Central memory CD8-positive, alpha-beta T cell (primary cell): Measurements from ENCODE around the gene SPART.
A peak's percentile ranks its signal among the peaks of the same experiment; 100 is the strongest.

Source experiments
- ATAC-seq: fragments of 150-1000 bp; cut with Tn5 transposase; replicated peaks from 2 replicates; pipeline ENCODE4 v1.10.0; 2022; ENCODE audit warnings: mild to moderate bottlenecking, moderate FRiP score, moderate number of reproducible peaks; ENCODE audit not compliant: poor library complexity, severe bottlenecking; ENCODE audit errors: extremely low read depth
- DNase-seq, 2 donors: peaks; one replicate each; pipeline ENCODE4 v3.0.0; 2021; ENCODE audit warnings: low spot score in 2 of 2
- H3K27ac Mint-ChIP-seq: one replicate; pipeline ENCODE4 v1.8.0; 2022; ENCODE audit warnings: low read depth, mild to moderate bottlenecking, moderate library complexity, mixed read lengths
- H3K27me3 Mint-ChIP-seq: one replicate; pipeline ENCODE4 v1.8.0; 2022; ENCODE audit warnings: mixed read lengths
- H3K36me3 Mint-ChIP-seq: one replicate; pipeline ENCODE4 v1.8.0; 2022; ENCODE audit warnings: mild to moderate bottlenecking, moderate library complexity, mixed read lengths; ENCODE audit not compliant: insufficient read depth
- H3K4me1 Mint-ChIP-seq: one replicate; pipeline ENCODE4 v1.8.0; 2022; ENCODE audit warnings: mixed read lengths
- H3K4me3 Mint-ChIP-seq: one replicate; pipeline ENCODE4 v1.8.0; 2022; ENCODE audit warnings: mild to moderate bottlenecking, moderate library complexity, mixed read lengths
- H3K9me3 Mint-ChIP-seq: one replicate; pipeline ENCODE4 v1.8.0; 2022; ENCODE audit warnings: mixed read lengths

SPART gene

GRCh38 chr13:36346222-36347083, at the start of gene SPART:
TSS of gene SPART (minus strand) at chr13:36346394. CDS start at chr13:36335830, 10,564 bp downstream.
- Mint-ChIP-seq H3K4me1 (no peaks in the 10 kb centered on the region), H3K36me3 (peaks cover 5% of the 10 kb centered on the region), H3K4me3 (peak within 1 kb of the TSS; percentile 77), H3K9me3 (no peaks in the 10 kb centered on the region), H3K27ac (peak within 1 kb of the TSS; percentile 88), H3K27me3 (peaks cover 29% of the 10 kb centered on the region)
- ATAC-seq (peak; percentile 59), DNase-seq (peak; percentile 44 to 69)

DNA sequence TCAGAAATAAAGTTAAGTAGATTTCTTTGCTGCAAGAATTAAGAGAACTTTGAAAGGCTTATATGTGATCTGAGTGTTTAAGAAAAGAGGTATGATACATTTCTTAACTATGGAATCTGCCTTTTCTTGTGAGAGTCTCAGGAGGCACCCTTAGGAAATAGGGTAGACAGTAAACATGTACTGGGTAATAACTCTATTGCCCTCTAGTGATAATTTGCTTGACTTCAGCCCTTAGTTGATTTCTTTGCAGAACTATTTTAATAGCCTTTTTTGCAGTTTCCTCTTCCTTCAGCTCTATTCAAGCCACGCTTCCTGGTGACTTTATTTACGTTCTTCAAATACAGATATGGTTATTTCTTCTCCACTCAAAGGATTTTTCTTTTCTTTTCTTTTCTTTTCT, 49.1 kb upstream of the SPART start:
- Mint-ChIP-seq H3K4me3 (no peak overlapping the region), H3K27ac (no peak overlapping the region)

GRCh38 chr13:36385489-36385888, 39.3 kb upstream of the SPART start:
- ATAC-seq (no peak), DNase-seq (no peak)
- Mint-ChIP-seq H3K4me3 (no peak overlapping the region), H3K4me1 (no peaks in the 10 kb centered on the region), H3K9me3 (peaks cover 5% of the 10 kb centered on the region), H3K27me3 (no peaks in the 10 kb centered on the region), H3K36me3 (no peaks in the 10 kb centered on the region), H3K27ac (no peak overlapping the region)

More for the DNA sequence above, 49.1 kb upstream of the SPART start:
- ATAC-seq (no peak), DNase-seq (no peak)
- Mint-ChIP-seq H3K27me3 (no peaks in the 10 kb centered on the region), H3K4me1 (no peaks in the 10 kb centered on the region), H3K9me3 (peaks cover 17% of the 10 kb centered on the region), H3K36me3 (no peaks in the 10 kb centered on the region)

DNA sequence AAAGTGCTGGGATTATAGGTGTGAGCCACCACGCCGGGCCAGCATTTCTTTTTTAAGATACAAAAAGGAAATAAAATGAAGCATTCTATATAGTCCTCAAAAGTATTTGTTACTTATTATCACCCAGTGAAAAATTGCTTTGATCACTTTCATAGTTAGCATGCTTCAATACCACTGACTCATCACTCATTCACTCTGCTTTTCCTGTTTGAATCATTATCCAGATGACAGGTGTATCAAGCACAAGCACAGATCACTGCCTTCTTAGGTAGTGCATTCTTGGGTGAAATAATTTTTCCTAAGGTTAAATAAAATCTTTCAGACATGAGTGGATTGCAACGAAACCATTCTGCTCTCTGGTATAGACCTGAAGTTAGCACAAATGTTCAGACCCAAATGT, 35.8 kb upstream of the SPART start:
- ATAC-seq (no peak), DNase-seq (no peak)
- Mint-ChIP-seq H3K9me3 (no peaks in the 10 kb centered on the region), H3K27ac (no peak overlapping the region), H3K27me3 (no peaks in the 10 kb centered on the region), H3K4me1 (no peaks in the 10 kb centered on the region), H3K36me3 (no peaks in the 10 kb centered on the region), H3K4me3 (no peak overlapping the region)

DNA sequence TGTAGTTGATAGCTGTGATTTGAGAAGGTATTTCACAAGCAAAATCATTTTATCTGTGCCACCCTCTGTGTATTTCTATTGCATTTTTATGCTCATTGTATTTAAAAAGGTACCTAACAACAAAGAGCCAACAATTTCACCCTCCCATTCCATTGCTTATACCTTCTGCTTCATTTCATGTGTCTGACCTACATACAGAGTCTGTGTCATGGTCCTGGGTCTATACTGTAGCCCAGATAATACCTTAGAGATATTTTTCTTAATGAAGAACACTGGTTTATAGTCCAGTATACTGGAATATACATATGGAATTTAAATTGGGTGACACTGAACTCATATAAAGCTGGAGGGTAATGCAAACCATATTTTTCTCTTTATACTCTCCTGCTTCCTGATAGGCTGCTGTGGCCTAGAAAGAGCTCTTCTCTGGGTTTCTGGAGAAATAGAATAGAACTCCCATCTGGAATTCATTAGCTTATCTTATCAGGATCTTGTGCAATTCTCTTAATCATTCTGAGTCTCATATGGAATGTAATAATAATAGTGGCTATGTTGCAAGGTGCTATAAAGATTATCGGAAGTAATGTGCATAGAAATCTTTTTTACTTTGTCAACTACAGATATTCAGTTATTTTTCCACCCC, 31.8 kb upstream of the SPART start:
- H3K9me3 Mint-ChIP-seq, result no peaks in the 10 kb centered on the region
- H3K4me1 Mint-ChIP-seq, result no peaks in the 10 kb centered on the region
- no peak for ATAC-seq
- no peak overlapping the region for H3K4me3 Mint-ChIP-seq
- no peak for DNase-seq
- H3K27me3 Mint-ChIP-seq, result no peaks in the 10 kb centered on the region
- H3K27ac Mint-ChIP-seq, result no peak overlapping the region
- no peaks in the 10 kb centered on the region for H3K36me3 Mint-ChIP-seq

- no peak overlapping the region for H3K27ac Mint-ChIP-seq
- DNase-seq (no peak), ATAC-seq (no peak)
- no peaks in the 10 kb centered on the region for H3K36me3 Mint-ChIP-seq
- H3K4me3 Mint-ChIP-seq, result no peak overlapping the region
- H3K9me3 Mint-ChIP-seq, result no peaks in the 10 kb centered on the region
- H3K27me3 Mint-ChIP-seq, result no peaks in the 10 kb centered on the region
- no peaks in the 10 kb centered on the region for H3K4me1 Mint-ChIP-seq
Observed at GRCh38 chr13:36374063-36374462, 27.9 kb upstream of the SPART start.

DNA sequence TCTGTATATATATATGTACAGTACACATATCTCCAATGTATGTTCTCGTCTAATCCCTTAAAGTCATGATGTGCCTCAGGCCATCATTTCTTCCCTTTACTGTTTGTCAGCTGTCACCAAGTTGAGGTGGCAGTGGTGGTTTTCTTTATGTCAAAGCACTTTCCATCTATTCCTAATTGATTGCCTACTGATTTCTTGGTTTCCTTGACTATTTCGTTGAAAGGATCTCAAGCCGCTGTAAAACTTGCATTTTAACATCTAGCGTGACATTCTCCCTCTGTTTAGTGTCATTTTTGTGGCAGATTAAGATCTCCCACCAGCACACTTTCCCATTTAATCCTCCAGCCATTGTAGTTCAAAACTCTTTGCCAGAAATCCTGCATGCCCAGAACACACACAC, 25.0 kb upstream of the SPART start:
- H3K9me3 Mint-ChIP-seq, result no peaks in the 10 kb centered on the region
- DNase-seq (no peak), ATAC-seq (no peak)
- H3K36me3 Mint-ChIP-seq, result no peaks in the 10 kb centered on the region
- H3K4me1 Mint-ChIP-seq, result no peaks in the 10 kb centered on the region
- no peaks in the 10 kb centered on the region for H3K27me3 Mint-ChIP-seq
- no peak overlapping the region for H3K4me3 Mint-ChIP-seq
- no peak overlapping the region for H3K27ac Mint-ChIP-seq

GRCh38 chr13:36370108-36370429, 23.9 kb upstream of the SPART start:
- H3K4me1 Mint-ChIP-seq, result no peaks in the 10 kb centered on the region
- H3K9me3 Mint-ChIP-seq, result no peaks in the 10 kb centered on the region
- ATAC-seq, result no peak
- no peaks in the 10 kb centered on the region for H3K36me3 Mint-ChIP-seq
- H3K4me3 Mint-ChIP-seq, result no peak overlapping the region
- no peak overlapping the region for H3K27ac Mint-ChIP-seq
- no peaks in the 10 kb centered on the region for H3K27me3 Mint-ChIP-seq
- no peak for DNase-seq

DNA sequence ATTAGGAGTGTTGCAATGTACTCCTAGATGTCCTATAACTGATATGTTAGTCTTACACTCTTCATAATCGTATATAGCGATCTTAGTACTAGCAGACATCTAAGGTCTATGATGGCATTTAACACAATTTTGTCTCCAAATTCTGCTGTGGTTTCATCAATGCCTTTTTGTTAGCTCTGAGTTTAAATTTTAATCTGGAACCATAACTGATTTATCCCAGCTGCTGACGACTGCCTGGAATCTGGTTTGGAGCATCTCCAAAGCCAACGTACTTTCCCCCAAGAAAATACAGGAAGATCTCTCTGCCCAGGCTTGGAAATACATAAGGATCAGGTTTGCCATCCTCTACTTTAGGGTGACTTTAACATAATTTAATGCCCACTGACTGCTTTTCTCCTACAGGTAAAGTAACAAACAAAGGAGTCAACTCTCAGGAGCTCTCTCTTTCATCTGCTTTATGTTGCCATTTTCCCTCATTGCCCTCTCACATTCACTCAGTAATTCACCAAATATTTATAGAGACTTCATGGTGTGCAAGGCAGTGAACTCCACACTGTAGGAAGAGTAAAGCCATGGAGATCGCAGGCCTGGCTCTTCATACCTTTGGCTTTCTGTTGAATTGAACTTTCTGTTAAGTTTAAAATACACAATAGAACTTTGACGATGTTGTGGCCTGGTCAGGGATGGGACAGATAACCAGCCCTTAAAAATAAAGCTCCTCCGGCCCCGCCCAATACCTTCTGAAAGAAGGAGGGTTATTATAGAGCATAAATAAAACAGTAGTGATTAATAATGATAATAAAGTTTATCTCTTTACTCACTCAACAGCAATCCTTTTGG, 23.3 kb upstream of the SPART start:
- H3K36me3 Mint-ChIP-seq, result no peaks in the 10 kb centered on the region
- H3K4me1 Mint-ChIP-seq, result no peaks in the 10 kb centered on the region
- DNase-seq, result no peak
- H3K9me3 Mint-ChIP-seq, result no peaks in the 10 kb centered on the region
- H3K27me3 Mint-ChIP-seq, result no peaks in the 10 kb centered on the region
- no peak for ATAC-seq
- no peak overlapping the region for H3K4me3 Mint-ChIP-seq
- H3K27ac Mint-ChIP-seq, result no peak overlapping the region

DNA sequence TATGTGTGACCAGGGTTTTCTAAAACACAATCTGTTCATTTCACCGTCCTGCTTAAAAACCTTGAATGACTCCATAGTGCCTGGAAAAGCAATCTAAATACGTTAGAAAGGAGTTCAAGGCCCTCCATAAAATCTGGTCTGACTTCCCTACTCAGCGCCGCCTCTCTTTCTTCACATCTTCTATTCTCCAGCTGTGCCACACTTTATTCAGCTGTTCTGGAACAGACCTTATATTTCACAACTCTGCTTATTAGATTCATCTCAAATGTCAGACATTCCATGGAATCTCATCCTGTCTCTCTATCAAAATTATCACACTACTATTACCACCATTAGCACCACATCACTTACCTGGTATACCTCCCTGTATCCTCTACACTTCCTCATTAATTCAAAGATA, 19.8 kb upstream of the SPART start:
- H3K27me3 Mint-ChIP-seq, result no peaks in the 10 kb centered on the region
- H3K9me3 Mint-ChIP-seq, result no peaks in the 10 kb centered on the region
- ATAC-seq (no peak), DNase-seq (no peak)
- H3K36me3 Mint-ChIP-seq, result no peaks in the 10 kb centered on the region
- H3K4me3 Mint-ChIP-seq, result no peak overlapping the region
- no peaks in the 10 kb centered on the region for H3K4me1 Mint-ChIP-seq
- H3K27ac Mint-ChIP-seq, result no peak overlapping the region

DNA sequence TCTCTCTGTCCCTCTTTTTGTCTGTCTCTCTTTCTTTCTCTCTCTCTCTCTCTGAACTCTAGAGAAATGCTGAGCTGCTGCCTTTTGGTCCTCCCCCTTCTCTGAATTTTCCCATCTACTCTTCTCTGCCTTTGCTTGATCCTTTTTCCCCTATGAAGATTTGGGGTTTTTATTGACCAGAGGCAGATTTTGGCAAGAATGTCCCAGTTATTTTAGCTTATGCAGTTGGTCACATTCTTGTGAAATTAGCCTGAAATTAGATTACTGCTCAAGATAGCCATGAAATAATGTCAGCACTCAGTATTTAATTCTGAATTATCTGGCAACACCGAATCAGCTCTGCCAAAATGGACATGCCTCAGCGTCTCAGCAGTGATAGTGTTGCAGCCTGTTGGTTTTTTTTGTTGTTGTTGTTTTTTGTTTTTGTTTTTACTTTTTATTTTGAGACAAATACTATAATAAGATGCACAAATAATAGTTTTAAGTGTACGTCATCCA, 17.2 kb upstream of the SPART start:
- Mint-ChIP-seq H3K27me3 (no peaks in the 10 kb centered on the region), H3K4me3 (no peak overlapping the region), H3K4me1 (no peaks in the 10 kb centered on the region), H3K36me3 (no peaks in the 10 kb centered on the region), H3K27ac (no peak overlapping the region), H3K9me3 (no peaks in the 10 kb centered on the region)
- no peak for DNase-seq
- no peak for ATAC-seq

GRCh38 chr13:36362914-36363313, 16.7 kb upstream of the SPART start:
- Mint-ChIP-seq H3K4me1 (no peaks in the 10 kb centered on the region), H3K27me3 (no peaks in the 10 kb centered on the region), H3K27ac (no peak overlapping the region), H3K4me3 (no peak overlapping the region), H3K9me3 (no peaks in the 10 kb centered on the region), H3K36me3 (no peaks in the 10 kb centered on the region)
- DNase-seq, result no peak
- ATAC-seq, result no peak
